HL-60 (cell line): Measurements from ENCODE around the gene PTK7.
"Not testable (repeated sequence)": the region's sequence is repeated elsewhere in the genome, so short reads cannot be mapped to it uniquely, and the experiment has no call there.

ENCODE experiments used
- CTCF ChIP-seq: IDR thresholded peaks from one replicate; pipeline ENCODE4 v1.5.1; 2011; ENCODE audit warnings: low read length, control low read depth, inconsistent platforms; ENCODE audit not compliant: insufficient read depth
- GABPA ChIP-seq: IDR thresholded peaks from 2 replicates; pipeline ENCODE4 v1.6.1; 2012; ENCODE audit warnings: low read depth
- POLR2AphosphoS5 ChIP-seq: IDR thresholded peaks from 2 replicates; pipeline ENCODE4 v1.6.1; 2012; ENCODE audit warnings: low read depth
- SPI1 ChIP-seq: IDR thresholded peaks from 2 replicates; pipeline ENCODE4 v1.6.1; 2012; ENCODE audit warnings: low read depth, mild to moderate bottlenecking, borderline replicate concordance
- TF ChIP-seq, protein P1 (sequence below): IDR thresholded peaks from 2 replicates; pipeline ENCODE4 v1.6.1; 2012; ENCODE audit warnings: low read depth; ENCODE audit not compliant: insufficient replicate concordance

DNA sequence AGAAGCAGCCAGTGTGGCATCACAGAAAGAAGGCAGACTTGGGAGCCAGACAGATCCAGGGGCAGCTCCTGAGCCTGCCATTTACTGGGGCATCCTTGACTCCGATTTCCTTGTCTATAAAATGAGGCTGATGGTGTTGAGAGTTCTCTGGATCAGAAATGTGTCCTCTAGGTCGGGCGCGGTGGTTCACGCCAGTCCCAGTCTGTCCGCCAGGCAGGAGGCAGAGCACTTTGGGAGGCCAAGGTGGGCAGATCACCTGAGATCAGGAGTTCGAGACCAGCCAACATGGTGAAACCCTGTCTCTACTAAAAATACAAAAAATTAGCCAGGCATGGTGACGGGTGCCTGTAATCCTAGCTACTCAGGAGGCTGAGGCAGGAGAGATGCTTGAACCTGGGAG, 41.4 kb downstream of the PTK7 start:
- TF ChIP-seq, protein P1, sequence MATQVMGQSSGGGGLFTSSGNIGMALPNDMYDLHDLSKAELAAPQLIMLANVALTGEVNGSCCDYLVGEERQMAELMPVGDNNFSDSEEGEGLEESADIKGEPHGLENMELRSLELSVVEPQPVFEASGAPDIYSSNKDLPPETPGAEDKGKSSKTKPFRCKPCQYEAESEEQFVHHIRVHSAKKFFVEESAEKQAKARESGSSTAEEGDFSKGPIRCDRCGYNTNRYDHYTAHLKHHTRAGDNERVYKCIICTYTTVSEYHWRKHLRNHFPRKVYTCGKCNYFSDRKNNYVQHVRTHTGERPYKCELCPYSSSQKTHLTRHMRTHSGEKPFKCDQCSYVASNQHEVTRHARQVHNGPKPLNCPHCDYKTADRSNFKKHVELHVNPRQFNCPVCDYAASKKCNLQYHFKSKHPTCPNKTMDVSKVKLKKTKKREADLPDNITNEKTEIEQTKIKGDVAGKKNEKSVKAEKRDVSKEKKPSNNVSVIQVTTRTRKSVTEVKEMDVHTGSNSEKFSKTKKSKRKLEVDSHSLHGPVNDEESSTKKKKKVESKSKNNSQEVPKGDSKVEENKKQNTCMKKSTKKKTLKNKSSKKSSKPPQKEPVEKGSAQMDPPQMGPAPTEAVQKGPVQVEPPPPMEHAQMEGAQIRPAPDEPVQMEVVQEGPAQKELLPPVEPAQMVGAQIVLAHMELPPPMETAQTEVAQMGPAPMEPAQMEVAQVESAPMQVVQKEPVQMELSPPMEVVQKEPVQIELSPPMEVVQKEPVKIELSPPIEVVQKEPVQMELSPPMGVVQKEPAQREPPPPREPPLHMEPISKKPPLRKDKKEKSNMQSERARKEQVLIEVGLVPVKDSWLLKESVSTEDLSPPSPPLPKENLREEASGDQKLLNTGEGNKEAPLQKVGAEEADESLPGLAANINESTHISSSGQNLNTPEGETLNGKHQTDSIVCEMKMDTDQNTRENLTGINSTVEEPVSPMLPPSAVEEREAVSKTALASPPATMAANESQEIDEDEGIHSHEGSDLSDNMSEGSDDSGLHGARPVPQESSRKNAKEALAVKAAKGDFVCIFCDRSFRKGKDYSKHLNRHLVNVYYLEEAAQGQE = not testable (repeated sequence)
- not testable (repeated sequence) for TF ChIP-seq CTCF, GABPA, SPI1, POLR2AphosphoS5
